Measurements from ENCODE around the gene C15orf62.

The C15orf62 gene

GRCh38 chr15:40755812-40756208, 14.0 kb upstream of the C15orf62 start:
- no peak for DNase-seq (ENCODE audit: low spot score)

GRCh38 chr15:40756938-40757337, 12.8 kb upstream of the C15orf62 start:
- DNase-seq (ENCODE audit: low spot score): no peak

GRCh38 chr15:40759961-40760360, 9.8 kb upstream of the C15orf62 start:
- no peak for DNase-seq (ENCODE audit: low spot score)

- peak; percentile 11 for DNase-seq (ENCODE audit: low spot score)
These were observed 6.6 kb upstream of the C15orf62 start for GRCh38 chr15:40762919-40763800.

GRCh38 chr15:40763801-40764628, 5.8 kb upstream of the C15orf62 start, which contains the start of gene GCHFR:
Gene GCHFR (plus strand): TSS chr15:40764068. CDS start chr15:40764181, 113 bp downstream.
- DNase-seq (ENCODE audit: low spot score): peak; percentile 62

GRCh38 chr15:40764629-40765103, 5.1 kb upstream of the C15orf62 start:
- DNase-seq (ENCODE audit: low spot score): no peak

GRCh38 chr15:40766194-40766815, 3.5 kb upstream of the C15orf62 start:
- DNase-seq (ENCODE audit: low spot score): no peak

- DNase-seq (ENCODE audit: low spot score): no peak
These were observed 2.6 kb upstream of the C15orf62 start for GRCh38 chr15:40766906-40767837.

- DNase-seq (ENCODE audit: low spot score): no peak
These were observed 1.8 kb upstream of the C15orf62 start for GRCh38 chr15:40767838-40768500.

GRCh38 chr15:40768521-40769273, 1.1 kb upstream of the C15orf62 start:
- DNase-seq (ENCODE audit: low spot score): no peak

GRCh38 chr15:40770147-40770721, 454 bp downstream of the C15orf62 start:
- no peak for DNase-seq (ENCODE audit: low spot score)

GRCh38 chr15:40771242-40771641, 1.5 kb downstream of the C15orf62 start:
- DNase-seq (ENCODE audit: low spot score): no peak

GRCh38 chr15:40772014-40772413, 2.2 kb downstream of the C15orf62 start:
- DNase-seq (ENCODE audit: low spot score): no peak

GRCh38 chr15:40773496-40773895, 3.7 kb downstream of the C15orf62 start:
- DNase-seq (ENCODE audit: low spot score): no peak

- no peak for DNase-seq (ENCODE audit: low spot score)
These were observed 4.1 kb downstream of the C15orf62 start for GRCh38 chr15:40773902-40774301.

GRCh38 chr15:40775007-40775406, 5.2 kb downstream of the C15orf62 start:
- DNase-seq (ENCODE audit: low spot score): no peak

GRCh38 chr15:40775740-40776536, 6.2 kb downstream of the C15orf62 start:
- no peak for DNase-seq (ENCODE audit: low spot score)

GRCh38 chr15:40776537-40777141, 6.9 kb downstream of the C15orf62 start:
- DNase-seq (ENCODE audit: low spot score): peak; percentile 19
